Measurements from ENCODE around the gene NKAIN4.

DNA sequence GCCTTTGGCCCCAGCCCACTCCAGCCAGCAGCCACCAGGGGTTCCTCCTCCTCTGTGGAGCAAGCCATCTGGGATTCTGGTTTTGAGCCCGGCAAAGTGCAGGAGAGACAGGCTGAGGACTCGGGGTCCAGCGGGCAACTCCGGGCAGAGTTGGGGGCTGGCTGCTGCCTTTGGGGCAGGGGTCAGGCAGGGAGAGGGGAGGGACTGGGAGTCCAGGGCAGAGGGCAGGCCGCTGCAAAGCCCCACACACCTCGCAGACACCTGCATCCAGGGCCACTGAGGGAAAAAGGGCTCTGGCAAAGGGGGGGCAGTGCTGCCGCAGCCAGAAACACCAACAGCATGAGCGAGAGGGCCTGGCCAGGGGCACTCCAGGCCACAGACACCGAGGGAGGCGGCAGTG lies 9.8 kb downstream of the NKAIN4 start:
- no peak for TF ChIP-seq SUZ12 (IDR thresholded peaks at IDR 0.05; ENCODE audit: extremely low read depth, insufficient read depth, insufficient read length)
- TF ChIP-seq ZNF274 (IDR thresholded peaks at IDR 0.05; ENCODE audit: low read depth, low read length): no peak

Measured in NT2/D1 (cell line).